ENCODE data around the gene ATRIP.

The ATRIP gene

DNA sequence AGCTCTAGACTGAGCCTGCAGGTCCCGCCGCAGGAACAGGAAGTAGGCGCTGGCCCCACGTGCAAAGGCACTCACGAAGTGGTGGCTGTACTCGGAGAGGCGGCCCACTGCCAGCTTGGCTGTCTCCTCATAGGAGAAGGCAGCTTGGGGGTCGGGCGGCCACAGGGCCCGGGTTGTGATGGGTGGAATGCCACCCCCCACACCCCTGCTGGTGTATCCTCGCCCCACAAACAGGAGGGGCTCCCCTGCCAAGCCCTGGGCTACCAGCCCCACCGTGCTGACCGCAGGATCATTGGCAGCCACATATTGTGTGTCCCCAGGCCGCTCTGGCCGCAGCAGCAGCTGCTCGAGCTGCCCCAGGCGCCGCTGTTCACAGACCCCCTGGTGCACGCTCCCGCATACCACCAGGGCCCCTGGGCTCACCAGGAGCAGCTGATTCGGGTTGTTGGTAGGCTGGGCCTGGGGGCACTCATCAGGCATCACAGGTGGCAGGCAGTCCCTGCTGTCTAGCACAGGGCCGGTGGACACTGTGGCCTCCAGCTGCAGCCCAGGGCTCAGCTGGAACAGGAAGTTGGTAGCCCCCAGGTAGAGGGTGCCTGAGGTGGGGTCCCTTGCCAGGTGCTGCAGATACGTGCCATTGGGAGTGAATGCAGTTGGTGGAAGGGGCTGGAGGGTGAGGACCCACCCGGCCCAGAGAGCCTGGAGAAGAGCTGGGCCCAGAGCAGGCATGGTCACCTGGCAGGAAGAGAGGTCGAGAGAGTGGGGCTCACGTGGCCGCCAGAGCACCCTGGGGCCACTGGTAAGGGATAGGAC lies 22.4 kb upstream of the ATRIP start:
- no peak for DNase-seq (ENCODE audit: low read depth in 2 of 2)

DNA sequence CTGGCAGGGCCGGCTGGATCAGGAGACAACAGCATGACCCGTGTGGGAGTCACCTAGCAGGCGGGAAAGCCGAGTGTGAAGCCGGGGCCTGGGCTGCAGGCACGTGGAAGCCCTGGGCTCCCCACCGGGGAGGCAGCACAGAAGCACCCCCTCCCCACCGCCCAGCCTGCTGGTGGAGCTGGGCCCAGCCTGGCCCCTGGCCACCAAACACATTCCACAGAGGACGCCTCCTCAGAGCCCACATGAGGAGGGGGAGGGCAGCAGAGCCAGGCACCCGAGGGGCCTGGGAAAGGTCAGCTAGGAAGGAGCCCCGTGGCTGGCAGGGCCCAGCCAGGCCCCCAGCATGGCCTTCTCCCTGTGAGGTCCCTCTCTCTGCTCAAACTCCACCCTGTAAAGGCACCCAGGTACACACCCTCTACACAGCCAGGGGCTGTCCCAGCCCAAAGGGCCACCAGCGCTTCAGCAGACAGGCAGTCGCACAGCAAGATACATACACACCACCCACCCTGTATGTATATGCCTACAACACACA lies 21.2 kb upstream of the ATRIP start:
- no peak for DNase-seq (ENCODE audit: low read depth in 2 of 2)

GRCh38 chr3:48426401-48426909 lies 20.1 kb upstream of the ATRIP start:
- no peak for DNase-seq (ENCODE audit: low read depth in 2 of 2)

DNA sequence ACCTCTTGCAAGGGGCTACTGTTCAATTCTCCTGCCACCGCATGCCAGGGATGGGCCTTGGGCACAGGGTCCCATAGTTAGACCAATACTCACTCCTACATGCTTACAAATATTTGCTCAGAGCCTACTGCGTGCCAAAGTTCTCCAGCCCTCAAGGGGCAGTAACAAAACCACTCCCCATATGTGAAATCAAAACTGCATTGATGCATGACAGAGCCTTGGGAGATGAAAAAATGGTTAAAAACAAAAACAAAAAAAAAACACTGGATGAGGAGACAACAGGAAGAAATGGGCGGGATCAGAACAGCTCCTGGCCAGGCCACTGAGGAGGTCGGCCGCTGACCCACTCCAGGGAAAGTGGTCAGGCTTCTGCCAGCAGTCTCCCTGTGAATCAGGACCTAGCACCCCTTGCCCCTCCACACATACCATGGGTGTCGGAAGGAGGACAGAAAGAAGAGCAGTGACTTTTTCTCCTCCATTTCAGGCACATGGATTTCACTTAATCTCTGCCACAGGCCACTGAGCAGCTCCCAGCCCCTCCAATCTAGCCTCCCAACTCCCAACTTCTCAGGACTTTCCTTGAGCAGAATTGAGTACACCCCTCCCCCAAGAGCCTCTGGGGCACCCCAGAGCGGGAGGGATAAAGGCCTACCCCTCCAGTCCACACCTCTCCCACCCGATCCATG lies 19.4 kb upstream of the ATRIP start:
- DNase-seq (ENCODE audit: low read depth in 2 of 2), result no peak

- DNase-seq (ENCODE audit: low read depth in 2 of 2), result no peak
These were observed 18.9 kb upstream of the ATRIP start for GRCh38 chr3:48427630-48427962.

- no peak for DNase-seq (ENCODE audit: low read depth in 2 of 2)
These were observed 18.4 kb upstream of the ATRIP start for GRCh38 chr3:48428088-48428571.

DNA sequence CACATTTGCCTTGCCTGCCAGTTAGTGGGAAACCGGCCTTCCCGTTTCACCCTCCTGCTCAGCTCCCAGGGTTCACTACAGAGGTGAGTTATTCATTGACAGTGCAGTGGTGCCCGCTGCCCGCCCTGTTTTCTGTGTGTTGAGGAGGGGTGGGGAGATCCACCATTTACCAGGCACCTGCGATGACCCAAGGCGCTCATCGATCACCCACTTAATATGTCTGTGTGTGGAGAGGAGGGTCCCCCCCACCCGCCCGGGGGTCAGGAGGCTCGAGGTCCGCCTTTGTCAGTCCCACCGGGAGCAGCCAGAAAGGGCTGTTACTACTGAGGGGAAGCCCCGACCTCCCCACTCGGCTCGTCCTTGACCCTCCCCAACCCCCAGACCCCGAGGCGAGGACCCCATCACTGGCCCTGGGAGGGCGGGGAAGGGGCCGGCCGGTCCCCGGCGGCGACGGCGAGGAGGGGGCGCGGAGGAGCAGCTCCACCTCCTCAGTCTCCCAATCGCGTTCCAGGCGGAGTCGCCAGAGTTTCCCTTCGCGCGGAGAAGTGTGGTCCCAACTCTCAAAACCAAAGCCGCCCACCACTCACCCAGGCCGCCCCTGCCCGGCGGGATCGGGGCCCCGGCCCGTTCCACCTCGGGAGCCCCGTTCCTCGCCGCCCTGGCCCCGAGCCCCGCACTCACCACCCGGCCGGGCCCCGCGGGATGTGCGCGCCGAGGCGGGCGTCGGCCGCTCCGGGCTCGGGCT lies 17.8 kb upstream of the ATRIP start:
- DNase-seq (ENCODE audit: low read depth in 2 of 2), result no peak

- DNase-seq (ENCODE audit: low read depth in 2 of 2), result peak in 1 of 2 donors; percentile 41
These were observed 17.1 kb upstream of the ATRIP start for GRCh38 chr3:48429317-48429959.

GRCh38 chr3:48429960-48430707 lies 16.4 kb upstream of the ATRIP start, which contains the start of gene PLXNB1:
Gene PLXNB1, minus strand, starts transcription at chr3:48430086. Its CDS starts 5,475 bp downstream, at chr3:48424611.
- DNase-seq (ENCODE audit: low read depth in 2 of 2), result no peak

DNA sequence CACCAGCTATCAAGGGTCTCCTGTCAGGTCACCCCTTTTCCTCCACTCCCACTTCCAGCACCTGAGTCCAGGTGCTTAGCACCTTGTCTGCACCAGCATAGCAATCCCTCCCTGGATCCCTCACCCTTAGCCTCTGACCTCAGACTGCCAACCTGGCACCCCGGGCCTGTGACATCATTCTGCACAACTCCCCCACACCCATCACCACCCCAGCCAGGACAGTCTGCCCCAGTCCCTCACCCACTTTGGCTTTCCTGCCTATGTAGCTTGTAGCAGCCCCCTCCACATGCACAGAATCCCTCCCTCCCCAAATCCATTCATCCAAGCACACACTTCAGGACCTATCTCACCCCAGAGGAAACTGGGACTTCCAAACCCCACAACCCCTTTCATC lies 15.8 kb upstream of the ATRIP start:
- no peak for DNase-seq (ENCODE audit: low read depth in 2 of 2)

- DNase-seq (ENCODE audit: low read depth in 2 of 2), result no peak
These were observed 15.1 kb upstream of the ATRIP start for GRCh38 chr3:48431224-48432029.

- no peak for DNase-seq (ENCODE audit: low read depth in 2 of 2)
These were observed 13.8 kb upstream of the ATRIP start for GRCh38 chr3:48432411-48433371.

- no peak for DNase-seq (ENCODE audit: low read depth in 2 of 2)
These were observed 12.9 kb upstream of the ATRIP start for GRCh38 chr3:48433472-48434118.

GRCh38 chr3:48434591-48435222 lies 11.8 kb upstream of the ATRIP start:
- DNase-seq (ENCODE audit: low read depth in 2 of 2), result no peak

DNA sequence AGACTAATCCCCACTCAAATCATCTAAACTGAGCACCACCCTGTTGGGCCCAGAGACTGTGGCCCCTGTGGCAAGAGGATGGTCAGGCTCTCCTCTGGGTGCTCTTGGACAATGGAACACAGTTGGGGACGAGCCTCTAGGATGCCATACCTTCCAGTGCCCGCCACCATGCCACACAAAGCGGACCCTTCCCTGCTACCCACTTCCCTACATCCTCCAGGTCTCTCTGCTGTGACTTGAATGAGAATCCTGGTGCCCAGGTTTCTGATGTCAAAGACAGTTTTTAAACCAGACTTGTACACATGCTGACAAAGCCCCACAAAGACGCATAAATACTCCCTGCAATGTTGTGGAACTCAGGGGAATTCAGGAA lies 11.3 kb upstream of the ATRIP start:
- no peak for DNase-seq (ENCODE audit: low read depth in 2 of 2)

GRCh38 chr3:48435774-48436476 lies 10.6 kb upstream of the ATRIP start:
- DNase-seq (ENCODE audit: low read depth in 2 of 2), result peak; percentile 65 to 79

DNA sequence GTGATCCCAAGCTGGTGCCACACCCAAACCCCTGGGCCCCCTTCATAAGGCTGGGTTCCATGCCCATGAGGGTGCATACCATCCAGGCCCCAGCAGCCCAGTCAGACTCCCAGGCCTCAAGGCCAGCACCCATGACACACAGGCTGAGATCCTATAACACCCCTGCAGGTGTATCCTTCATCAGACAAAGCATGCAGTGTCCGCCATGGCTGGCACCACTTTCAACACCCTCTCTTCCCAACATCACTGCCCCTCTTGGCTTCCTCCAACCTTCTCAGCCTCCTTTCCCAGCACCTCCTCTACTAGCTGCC lies 10.1 kb upstream of the ATRIP start:
- DNase-seq (ENCODE audit: low read depth in 2 of 2), result no peak
